ENCODE measurements around the gene PCF11.
A peak's percentile ranks its signal among the peaks of the same experiment; 100 is the strongest.
"Not testable (repeated sequence)": the region's sequence is repeated elsewhere in the genome, so short reads cannot be mapped to it uniquely, and the experiment has no call there.

The PCF11 gene

DNA sequence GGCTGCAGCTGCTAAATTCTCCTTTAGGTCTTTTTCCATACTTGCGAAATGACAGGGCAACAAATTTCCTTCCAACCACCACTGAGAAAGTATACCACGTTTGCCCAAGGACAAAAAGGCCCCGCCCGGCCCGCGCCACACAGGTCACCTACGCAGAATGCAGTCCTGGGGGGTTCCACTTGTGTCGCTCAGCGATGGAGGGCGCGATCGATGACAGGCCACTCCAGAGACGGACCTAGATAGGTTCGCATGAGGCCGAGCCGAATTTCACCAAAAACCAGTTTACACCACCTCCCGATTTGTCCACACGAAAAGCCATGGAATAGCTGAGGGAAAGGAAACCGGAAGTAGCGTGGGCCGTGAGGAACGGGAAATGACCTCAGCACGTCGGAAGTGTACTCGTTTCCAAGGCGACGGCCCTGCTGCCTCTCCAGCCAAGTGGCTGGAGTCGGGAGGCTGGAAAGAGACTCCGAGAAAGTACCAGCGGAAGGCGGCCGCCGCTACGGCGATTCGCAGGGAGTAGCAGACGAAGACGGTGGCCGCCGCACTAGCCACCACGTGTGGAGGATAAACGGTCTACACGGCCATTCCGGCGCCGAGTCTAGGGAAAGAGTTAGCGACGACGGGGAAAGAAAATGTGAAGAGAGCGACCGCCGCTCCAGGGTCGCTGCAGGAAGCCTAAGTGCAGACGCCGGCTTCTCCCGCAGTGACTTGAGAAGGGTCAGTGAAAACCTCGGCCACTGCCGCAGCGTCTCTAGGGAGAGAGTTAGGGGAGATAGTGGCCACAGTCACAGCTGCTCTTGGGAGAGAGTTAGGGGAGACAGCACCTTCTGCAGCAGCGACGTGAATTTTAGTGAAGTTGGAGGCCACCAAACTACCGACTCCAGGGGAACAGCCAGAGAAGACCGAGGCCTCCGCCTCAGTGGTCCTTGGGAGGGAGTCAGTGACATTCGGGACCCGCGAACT is 36.7 kb downstream of the PCF11 start, which contains the start of gene ANKRD42:
TSS of gene ANKRD42 (plus strand) at position 398 of the 966 bp plus-strand sequence. CDS start 959 bp downstream, outside the sequence.
- TF ChIP-seq, protein P1, sequence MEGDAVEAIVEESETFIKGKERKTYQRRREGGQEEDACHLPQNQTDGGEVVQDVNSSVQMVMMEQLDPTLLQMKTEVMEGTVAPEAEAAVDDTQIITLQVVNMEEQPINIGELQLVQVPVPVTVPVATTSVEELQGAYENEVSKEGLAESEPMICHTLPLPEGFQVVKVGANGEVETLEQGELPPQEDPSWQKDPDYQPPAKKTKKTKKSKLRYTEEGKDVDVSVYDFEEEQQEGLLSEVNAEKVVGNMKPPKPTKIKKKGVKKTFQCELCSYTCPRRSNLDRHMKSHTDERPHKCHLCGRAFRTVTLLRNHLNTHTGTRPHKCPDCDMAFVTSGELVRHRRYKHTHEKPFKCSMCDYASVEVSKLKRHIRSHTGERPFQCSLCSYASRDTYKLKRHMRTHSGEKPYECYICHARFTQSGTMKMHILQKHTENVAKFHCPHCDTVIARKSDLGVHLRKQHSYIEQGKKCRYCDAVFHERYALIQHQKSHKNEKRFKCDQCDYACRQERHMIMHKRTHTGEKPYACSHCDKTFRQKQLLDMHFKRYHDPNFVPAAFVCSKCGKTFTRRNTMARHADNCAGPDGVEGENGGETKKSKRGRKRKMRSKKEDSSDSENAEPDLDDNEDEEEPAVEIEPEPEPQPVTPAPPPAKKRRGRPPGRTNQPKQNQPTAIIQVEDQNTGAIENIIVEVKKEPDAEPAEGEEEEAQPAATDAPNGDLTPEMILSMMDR (conservative IDR thresholded peaks at IDR 0.05), result no peak
- H3K27ac ChIP-seq, result peak within 1 kb of the TSS; percentile 87

DNA sequence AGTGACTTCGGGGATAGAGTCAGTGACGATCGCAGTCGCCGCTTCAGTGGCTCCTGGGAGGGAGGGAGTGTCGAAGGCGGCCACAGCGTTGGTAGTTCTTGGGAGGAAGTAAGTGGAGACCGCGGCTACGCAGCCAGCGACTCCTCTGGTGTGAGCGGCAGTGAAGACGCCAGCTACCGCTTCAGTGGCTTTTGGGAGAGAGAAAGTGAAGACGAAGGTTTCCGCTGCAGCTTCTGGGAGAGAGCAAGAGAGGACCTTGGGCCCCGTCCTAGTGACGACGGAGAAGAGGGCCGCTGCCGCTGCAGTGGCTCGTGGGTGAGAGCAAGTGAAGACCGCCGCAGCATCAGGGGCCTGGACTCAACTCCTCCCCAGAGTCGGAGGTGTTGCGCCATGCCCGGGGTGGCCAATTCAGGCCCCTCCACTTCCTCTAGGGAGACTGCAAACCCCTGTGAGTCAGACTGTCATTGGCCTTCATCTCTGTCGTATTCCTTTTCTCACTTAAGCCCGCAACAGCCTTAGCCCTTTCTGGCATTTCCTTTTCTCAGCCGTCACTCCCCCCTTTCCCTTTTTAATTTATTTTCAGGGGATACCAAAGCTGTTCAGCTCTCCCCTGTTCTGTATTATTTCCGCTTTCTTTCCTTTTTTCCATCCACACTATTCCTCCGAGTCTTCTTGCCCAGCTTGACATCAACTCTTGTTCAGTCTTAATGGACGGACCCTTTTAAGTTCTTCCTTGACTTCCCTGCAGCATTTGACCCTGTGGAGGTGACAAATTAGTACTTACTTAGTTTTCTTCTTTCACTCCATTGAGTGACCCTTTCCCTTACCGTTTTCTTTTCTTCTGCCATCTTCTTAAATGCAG is 37.6 kb downstream of the PCF11 start:
- H3K27ac ChIP-seq, result peak overlapping the region; percentile 87
- TF ChIP-seq, protein P1 (conservative IDR thresholded peaks at IDR 0.05), result no peak

DNA sequence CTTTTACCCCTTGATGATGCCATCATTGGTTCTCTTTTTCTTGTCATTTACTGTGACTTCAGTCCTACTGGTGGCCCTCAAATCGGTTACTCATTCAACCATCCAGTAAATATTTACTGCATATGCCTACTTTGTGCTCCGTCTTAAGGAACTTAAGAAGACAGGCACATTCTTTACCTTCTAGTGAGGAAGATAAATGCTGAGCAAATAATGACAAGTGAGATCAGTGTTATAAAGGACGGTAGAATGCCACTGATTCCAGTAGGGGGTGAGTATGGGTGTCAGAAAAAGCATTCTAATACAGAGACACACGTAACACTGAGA is 38.2 kb downstream of the PCF11 start:
- no peak overlapping the region for H3K27ac ChIP-seq
- TF ChIP-seq, protein P1 (conservative IDR thresholded peaks at IDR 0.05), result no peak

DNA sequence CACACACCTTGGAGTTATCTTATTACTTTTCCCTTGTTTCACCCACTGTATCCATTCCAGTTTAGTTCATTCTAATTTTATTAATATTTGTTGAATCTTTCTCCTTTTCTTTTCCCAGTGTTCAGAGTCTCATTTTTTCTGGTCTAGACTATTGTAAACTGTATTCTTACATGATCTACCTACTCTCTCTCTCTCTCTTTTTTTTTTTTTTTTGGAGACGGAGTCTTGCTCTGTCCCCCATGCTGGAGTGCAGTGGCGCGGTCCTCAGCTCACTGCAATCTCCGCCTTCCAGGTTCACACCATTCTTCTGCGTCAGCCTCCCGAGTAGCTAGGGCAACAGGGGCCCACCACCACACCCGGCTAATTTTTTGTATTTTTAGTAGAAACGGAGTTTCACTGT is 38.7 kb downstream of the PCF11 start:
- TF ChIP-seq, protein P1 (conservative IDR thresholded peaks at IDR 0.05), result no peak
- no peak overlapping the region for H3K27ac ChIP-seq

DNA sequence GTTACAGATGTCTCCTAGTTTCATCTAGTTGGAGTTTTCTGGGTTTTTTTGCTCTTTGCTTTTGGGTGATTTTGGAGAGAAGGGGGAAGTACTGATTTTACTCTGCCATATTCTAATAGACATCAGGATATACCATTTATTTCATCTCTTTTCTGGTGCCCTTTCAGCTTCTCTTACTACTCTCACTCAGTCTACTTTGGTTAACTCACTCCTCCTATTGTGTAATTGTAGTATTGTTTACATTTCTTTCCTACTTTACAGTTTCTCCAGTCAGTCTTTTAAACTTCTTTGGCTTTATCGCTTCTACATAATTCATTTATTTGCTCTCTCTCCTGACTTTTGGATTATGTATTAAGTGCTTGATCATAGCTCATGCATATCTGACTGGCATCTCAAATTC is 43.1 kb downstream of the PCF11 start:
- no peak overlapping the region for H3K27ac ChIP-seq
- TF ChIP-seq, protein P1 (conservative IDR thresholded peaks at IDR 0.05), result no peak

DNA sequence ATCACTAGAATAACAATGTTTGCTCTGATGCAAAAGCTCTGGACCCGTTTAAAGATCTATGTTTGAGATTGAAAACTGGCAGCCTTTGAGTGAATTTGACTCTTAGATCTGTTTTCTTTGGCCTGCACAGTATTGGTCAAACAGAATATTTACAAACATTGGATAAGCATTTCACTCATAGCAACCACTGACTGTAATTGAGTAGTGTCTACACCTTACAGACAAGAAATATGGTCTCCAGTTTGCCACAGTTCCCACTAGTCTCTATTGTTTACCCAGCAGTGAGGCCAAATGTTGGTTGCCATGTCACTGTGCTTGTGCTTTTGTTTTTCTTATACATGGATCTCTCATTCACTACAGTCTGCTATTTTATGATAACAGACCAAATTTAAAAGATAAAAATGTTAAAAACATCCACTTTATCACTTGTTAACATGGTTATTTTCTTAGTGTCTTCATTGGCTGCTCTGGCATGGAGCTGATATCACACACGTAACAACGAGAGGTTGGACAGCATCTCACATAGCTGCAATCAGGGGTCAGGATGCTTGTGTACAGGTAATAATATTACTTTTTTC is 48.8 kb downstream of the PCF11 start:
- no peak overlapping the region for H3K27ac ChIP-seq
- TF ChIP-seq, protein P1 (conservative IDR thresholded peaks at IDR 0.05), result no peak

DNA sequence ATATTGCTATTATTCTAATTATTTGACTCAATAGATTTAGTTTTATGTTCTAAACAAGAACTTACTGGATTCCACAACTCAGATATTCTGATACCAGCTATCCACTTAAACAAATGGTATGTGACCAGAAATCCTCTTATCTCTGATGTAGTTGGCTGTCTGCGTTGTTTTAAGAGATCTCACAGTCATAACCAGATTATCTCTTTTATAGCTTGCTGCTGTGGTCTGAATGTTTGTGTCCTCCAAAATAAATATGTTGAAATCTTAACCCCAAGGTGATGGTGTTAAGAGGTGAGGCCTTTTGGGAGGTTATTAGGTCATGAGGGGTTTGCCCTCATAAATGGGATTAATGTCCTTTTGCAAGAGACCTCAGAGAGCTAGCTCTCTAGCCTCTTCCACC is 49.3 kb downstream of the PCF11 start:
- H3K27ac ChIP-seq, result no peak overlapping the region
- TF ChIP-seq, protein P1 (conservative IDR thresholded peaks at IDR 0.05), result no peak

DNA sequence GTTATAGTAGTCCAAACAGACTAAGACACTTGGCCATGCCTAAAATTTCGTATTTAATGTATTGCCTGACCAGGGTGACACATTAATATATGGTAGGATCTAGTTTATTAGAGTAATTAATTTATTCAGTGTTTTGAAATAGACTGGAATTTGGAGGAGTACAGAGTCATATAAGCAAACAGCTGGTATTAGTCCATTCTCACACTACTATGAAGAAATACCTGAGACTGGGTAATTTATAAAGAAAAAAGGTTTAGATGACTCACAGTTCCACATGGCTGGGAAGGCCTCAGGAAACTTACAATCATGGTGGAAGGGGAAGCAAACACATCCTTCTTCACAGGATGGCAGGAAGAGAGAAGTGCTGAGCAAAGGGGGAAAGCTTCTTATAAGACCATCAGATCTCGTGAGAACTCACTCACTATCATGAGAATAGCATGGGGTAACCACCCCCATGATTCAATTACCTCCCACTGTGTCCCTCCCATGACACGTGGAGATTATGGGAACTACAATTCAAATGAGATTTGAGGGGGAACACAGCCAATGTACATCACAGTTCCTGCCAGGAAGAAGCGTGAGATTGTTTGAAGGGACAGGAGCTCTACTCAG is 49.9 kb downstream of the PCF11 start:
- H3K27ac ChIP-seq, result not testable (repeated sequence)
